HG03097 (cell line): ENCODE data around the gene SWAP70.
"Not testable (repeated sequence)": the region's sequence is repeated elsewhere in the genome, so short reads cannot be mapped to it uniquely, and the experiment has no call there.

Experiments used
- ATAC-seq: cut with Tn5 transposase; IDR thresholded peaks from one replicate; pipeline ENCODE4 v1.9.1; 2021; ENCODE audit not compliant: unreplicated experiment, low FRiP score

SWAP70 gene

DNA sequence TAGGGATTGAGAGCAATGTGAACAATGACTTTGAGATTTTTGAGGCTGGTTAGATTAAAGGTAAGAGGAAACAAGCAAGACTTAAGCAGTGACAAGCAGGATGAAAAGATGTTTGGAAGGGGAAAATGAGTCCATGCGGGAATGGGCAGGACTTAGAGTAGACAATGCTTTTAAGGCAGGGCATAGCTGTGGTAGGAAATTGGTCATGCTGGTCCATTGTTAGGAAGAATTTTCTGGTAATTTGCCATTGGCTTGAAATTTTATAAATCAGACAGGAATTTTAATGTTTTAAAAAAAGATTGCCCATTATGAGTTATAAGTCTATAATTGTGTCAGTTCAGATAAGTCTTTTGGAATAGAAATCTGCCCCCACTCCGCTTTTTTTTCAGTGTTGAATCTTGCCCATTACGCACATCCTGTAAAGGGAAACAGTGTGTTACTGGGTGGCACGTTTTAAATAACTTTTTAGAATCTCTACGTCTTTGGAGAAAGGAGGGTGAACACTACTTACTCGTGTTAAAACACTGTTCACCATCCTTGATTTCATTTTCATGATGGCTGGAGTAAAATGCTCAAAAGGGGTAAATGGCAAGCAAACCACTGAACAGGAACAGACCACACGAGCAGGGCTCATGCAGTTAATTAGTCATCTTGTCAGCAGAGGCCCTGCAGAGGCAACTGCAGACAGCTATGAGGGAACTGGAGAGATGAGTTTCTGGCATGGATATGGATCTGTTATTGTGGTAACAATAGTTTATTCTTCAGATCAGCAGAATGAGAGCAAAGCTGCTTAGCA, 25.0 kb downstream of the SWAP70 start:
- ATAC-seq, result peak; percentile 76

DNA sequence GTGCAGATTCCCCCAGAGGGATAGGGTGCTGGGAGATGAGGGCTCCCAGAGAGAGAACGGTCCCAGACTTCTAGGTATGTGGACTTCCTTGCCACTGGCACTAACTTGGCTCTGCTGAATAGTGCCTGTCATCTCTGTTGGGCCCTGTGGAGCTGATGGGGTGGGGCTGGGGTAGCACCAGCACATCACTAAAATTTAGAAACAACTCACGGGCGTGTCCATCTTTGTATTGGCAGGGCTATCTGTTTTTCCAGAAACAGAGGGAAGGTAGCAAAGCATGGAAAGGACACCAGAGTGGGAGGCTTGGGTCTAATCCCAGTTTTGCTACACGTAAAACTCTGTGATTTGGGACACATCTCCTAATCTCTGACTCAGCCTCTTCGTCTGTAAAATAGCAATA, 25.8 kb downstream of the SWAP70 start:
- peak; percentile 23 for ATAC-seq

DNA sequence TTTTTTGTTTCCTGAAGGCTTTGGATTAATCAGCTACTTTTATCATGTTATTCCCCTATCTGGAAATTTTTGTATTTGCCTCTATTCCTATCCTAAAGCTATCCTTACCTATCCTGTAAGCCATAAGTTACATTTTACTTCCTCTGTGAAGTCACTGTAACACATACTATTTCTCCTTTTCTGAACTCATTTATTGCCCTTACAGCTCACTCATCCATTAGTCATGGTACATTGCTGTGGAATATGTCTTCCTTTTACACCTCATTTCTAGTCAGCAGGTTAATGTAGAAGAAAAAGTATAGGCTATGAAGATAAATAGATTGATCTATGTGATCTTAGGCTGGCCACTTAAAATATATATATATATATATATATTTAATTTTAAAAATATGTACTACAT, 28.0 kb downstream of the SWAP70 start:
- ATAC-seq, result no peak

DNA sequence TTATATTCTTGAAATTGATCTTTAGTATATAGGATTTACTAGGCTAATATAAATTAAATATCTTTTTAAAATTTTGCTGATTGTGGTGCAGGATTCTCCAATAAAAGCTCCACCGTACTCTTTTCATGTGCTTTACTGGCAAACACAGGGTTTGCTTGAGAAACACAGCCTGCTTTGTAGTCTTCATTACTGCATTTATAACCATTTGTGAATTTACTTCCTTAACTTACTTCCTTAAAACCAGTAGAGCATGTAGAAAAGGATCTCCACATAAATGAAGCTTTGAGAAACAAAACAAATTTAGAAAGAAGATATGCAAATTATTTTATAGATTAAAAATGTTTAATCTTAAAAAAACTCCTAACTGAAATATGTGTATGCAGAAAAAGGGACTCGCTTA, 28.8 kb downstream of the SWAP70 start:
- ATAC-seq, result no peak

DNA sequence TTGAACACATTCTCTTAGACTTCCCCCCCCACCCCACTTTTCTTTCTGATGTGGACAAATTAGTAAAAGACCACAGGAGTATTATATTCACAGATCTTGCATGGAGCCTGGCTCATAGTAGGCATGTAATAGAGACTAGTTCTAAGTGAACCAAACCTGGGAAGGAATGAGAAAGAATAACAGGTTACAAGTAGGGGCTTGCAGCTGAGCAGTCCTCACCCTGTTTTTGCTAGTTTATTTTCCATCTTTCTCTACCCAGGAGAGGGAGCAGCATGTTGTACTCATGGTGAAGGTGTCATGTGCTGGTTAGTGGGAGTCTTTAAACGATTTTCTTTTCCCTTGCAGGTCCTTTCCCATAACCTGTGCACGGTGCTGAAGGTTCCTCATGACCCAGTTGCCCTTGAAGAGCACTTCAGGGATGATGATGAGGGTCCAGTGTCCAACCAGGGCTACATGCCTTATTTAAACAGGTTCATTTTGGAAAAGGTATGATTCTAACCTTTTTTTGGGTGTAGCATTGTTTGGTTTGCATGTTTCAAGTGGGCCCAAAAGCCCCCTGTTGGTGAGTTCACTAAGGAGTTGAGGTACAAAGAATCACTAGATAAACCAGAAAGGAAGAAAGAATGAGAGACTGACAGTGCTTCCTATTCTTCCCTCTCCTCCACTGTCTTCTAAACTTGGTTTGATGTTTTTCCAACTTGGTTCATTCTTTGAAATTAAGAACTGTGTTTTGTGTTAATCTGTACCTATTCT, 30.1 kb downstream of the SWAP70 start:
- no peak for ATAC-seq

DNA sequence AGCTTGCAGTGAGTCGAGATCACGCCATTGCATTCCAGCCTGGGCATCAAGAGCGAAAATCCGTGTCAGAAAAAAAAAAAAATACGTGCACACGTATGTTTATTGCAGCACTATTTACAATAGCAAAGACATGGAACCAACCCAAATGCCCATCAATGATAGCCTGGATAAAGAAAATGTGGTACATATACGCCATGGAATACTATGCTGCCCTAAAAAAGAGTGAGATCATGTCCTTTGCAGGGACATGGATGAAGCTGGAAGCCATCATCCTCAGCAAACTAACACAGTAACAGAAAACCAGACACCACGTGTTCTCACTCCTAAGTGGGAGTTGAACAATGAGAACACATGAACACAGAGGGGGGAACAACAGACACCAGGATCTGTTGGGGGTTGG, 31.4 kb downstream of the SWAP70 start:
- ATAC-seq, result not testable (repeated sequence)

DNA sequence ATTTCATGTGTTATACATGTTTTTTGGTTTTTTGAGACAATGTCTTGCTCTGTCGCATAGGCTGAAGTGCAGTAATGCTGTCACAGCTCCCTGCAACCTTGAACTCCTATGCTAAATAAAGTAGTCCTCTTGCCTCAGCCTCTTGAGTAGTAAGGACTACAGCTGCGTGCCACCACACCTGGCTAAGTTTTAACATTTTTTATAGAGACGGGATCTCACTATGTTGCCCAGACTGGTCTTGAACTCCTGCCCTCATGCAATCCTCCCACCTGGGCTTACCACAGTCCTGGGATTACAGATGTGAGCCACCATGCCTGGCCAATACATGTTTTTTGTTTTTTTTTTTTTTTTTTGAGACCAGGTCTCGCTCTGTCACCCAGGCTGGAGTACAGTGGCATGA, 33.9 kb downstream of the SWAP70 start:
- ATAC-seq, result no peak

DNA sequence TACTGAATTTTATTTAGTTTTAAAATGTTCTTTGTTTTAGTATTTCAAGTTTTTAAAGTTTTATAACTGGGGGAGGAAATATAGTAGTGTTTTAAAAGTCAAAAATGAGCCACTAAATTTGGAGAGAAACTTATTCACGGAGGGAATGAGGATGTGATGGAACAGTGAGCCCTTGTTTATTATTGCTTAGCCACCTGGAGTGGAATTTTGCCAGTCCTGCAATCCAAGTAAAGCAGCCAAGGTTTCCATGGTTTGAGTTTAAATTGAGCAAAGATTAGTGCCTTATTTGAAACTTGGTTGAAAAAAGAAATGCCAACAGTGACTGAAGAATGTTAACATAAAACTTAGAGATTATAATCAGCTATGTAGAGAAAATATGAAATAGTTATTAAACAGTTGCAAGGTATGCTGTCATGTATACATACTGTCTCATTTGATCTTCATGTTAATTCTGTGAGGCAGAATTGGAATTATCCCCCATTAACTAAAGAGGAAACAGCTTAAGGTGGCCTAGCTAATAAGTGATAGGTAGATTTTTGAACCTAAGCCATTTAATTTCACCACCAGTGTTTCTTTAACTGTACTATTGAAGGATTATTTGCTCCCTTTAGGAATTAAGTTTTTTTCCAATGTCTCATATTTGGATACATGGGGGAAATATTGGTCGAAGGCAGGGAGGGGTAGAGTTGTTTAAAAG, 36.4 kb downstream of the SWAP70 start:
- no peak for ATAC-seq

DNA sequence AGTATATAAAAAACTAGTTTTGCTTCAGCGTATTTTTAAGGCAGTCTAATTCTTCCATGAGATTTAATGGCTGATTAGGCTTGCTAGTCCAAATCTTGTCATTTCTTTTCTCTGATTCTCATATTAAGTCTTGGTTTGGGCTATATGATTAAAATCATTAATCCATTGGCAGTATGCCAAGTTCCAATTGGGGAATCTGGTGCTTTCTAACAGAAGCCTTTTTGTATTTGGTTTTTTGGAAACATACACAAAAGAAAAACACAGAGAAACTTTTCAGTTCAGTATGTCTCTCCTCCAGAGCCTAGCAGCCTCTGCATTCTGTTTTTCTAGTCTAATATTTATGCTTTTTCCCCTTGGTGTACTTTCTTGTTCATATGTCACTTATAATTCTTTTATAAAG, 37.9 kb downstream of the SWAP70 start:
- no peak for ATAC-seq

DNA sequence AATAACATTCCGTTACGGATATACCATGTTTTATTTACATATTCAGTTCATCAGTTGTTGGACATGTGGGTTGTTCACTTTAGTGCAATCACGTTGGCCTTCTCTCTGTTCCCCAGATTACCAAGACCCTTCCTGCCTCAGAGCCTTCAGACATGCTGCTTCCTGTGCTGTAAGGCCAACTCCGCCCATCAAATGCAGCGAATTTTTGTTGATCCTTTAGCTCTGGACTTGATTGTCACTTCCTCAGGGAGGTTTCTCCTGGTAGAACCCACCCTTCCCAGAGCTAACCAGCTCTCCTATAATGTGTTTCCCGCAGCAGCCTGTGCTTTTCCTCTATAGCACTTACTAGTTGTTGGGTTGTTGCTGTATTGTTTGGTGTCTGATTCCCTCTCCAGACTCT, 39.4 kb downstream of the SWAP70 start:
- ATAC-seq, result no peak

DNA sequence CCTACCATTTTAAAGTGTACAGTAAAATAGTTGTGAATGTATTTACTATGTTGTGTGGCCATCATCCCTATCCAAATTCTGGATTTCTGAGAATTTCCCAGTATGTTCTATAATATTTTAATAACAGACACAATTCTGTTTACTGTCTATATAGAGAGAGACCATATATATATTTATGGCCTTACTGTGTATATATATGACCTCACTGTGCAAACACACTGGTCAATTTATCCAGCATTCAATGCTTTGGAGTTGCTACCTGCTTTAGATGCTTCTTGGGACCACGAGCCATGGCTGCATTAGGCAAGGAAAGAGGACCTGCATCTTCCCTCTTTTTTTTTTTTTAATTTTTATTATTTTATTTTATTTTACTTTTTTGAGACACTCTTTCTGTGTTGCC, 40.2 kb downstream of the SWAP70 start:
- no peak for ATAC-seq

DNA sequence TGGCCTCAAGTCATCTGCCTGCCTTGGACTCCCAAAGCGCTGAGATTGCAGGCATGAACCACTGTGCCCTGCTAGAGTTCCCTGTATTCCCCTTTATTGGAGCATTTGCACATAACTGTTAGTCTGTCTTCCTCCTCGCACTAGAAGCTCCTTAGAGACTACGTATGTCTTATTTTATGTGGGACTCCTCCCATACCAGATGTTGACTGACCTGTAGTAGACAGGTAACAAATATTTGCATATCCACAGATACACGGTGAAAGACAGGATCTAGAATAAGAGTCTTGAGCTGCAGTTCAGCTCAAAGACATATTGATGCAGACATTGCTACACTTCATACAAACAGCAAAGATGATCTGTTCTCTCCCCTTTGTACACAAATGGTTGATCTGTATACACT, 40.7 kb downstream of the SWAP70 start:
- ATAC-seq, result no peak

DNA sequence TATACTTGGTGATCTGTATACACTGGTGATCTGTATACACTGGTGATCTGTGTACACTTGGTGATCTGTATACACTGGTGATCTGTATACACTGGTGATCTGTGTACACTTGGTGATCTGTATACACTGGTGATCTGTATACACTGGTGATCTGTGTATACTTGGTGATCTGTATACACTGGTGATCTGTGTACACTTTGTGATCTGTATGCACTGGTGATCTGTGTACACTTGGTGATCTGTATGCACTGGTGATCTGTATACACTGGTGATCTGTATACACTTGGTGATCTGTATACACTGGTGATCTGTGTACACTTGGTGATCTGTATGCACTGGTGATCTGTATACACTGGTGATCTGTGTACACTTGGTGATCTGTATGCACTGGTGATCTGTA, 41.5 kb downstream of the SWAP70 start:
- not testable (repeated sequence) for ATAC-seq

DNA sequence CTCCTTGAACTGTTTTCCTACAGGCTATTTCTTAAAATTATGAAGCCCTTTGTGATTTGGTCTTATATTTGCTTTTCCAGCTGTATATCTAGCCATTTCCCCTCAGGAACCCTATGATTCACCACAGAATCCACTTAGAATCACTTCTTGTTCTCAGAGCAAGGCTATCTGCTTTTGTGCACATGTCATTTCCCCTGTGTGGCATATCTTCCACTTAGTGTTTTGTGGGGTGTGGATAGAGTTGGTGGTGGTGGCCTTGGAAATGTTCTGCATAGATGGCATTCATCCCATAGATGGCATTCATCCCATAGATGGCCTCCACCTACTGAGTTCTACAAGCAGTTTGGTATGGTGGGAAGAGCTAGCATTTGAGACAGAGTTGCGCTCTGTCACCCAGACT, 44.7 kb downstream of the SWAP70 start:
- ATAC-seq, result no peak

DNA sequence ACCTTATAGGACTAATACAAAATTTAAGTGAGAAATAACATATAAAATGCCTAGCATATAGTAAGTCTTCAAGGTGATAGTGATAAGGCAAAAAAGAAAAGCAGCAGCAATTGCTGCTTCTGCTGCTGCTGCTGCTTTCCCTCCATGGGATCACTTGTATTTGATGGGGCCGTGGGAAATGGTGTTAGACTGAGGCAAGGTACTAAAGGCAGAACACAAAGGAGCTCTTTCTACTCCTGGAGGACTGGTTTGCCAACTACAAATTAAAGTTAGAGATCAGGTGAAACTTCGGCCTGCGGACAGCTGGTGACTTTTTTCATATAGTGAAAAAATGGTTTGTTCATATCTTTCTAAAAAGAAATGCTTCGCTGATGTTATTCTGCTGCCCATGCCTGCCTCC, 46.3 kb downstream of the SWAP70 start:
- no peak for ATAC-seq

DNA sequence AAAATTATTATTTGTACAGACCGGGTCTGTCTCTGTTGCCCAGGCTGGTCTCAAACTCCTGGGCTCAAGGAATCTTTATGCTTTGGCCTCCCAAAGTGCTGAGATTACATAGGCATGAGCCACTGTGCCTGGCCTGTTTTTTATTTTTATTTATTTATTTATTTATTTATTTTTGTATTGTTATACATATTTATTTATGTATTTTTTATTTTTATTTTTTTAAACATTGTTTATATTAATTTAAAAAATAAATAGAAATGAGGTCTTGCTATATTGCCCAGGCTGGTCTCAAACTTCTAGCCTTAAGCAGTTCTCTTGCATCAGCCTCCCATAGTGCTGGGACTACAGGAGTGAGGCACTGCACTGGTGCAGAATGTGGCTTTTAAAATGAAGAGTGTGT, 47.0 kb downstream of the SWAP70 start:
- no peak for ATAC-seq

DNA sequence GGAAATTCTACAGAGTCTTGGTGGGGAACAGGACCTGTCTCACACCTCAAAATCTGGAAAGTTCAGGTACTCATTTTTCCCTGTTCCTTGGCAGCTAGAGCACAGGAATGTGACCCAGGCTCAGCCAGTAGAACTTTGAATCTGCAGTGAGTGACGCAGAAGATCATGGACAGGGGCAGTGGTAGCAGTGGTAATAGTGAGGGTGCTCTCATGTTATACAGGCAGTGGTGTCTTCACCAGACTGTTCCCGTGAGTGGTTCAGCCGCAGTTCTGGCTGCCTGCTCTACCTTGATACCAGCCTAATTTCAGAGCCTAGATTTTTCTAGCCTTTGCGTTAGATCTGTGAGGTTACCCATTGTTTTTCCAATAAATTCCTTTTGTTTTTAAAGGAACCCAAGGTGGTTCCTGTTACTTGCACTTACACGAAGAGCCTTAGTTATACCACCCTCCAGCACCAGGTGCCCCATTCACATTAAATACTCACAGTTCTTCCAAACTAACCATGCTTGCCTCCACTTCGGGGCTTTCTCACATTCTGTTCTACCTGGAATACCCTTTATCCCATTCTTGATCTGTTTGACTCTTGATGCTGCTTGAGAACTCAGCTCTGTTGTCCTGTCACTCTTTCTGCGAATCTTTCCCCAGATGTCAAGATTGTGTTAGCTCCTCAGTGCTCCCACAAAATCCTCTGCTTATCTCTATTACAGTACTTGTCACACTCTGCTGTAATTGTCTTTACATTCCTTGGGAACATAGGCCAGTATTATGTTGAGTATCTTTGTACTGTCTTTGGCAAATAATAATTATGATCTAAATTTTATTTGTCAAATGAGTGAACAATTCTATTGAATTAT, 47.8 kb downstream of the SWAP70 start:
- no peak for ATAC-seq

DNA sequence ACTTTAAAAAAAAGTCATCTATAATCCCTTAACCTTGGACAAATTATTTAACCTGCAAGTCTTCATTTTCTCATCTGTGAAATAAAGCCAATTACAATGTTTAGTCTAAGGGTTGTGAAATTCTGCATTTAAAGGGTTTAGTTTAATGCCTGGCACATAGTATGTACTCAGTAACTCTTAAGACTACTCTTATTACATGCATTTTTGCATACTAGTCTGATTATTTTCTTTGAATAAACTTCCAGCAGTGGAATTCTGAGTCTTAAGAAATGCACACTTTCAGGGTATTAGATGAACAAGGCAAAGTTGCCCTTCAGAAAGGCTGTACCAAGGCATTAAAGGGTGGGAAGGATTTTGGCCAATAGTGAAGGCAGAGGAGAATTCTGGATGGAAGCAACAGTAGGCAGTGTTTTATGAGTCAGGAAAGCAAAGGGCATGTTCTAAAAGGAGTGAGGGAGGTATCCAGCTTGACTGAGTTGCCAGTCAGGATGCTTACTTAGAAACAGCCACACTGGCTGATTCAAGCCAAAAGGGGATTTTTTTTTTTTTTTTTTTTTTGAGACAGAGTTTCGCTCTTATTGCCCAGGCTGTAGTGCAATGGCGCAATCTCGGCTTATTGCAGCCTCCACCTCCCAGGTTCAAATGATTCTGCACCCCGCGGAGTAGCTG, 50.5 kb downstream of the SWAP70 start:
- no peak for ATAC-seq

DNA sequence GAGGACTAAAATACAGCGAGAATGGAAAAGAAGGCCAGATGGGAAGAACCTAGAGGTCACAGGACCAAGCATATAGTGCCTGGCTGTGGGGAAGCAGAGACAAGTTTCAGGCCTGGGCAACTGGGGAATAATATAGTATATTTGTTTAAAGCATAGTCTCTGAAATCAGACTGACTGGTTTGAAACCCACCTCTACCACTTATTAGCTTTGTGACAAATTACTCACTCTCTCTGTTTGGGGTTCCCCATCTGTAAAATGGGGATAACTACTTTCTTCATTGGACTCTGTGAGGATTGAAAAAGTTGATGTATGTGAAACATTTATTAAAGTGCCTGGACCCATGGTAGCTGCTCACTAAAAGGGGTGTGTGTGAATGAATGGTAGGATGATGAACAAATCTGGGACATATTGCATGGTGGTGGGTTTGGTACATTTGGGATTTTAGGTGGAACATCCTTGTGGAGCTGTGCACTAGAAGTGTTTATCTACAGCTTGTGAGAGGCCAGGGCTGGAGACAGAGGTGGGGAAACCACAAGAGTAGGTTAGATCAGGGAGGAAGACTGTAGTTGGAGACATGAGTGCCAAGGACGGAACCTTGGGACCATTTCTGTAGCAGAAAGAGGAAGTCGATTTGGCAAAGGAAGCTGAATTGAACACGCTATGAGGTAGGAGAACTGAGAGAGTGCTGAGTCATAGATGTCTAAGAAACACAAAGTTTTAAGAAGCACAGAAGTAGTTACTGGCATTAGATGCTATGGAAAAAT, 52.6 kb downstream of the SWAP70 start:
- peak; percentile 72 for ATAC-seq

DNA sequence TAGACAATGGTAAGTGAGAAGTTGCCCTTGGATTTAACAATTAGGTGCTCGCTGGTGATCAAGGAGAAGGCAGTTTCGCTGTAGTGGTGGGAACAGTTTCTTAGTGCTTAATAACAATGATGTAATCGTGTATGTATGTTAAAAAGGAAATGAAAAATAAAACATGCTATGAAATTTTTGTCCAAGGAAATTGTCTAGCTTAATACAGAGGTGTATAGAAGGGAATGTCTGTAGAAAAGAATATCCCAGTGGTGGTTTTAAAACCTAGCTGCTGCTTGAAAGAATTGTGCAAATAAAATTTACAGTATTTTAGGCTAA, 53.1 kb downstream of the SWAP70 start:
- ATAC-seq, result no peak
